ENCODE results near the gene GPATCH2L.

- no peak for TF ChIP-seq CTCF (IDR thresholded peaks at IDR 0.05; ENCODE audit: poor library complexity)
- no peak for TF ChIP-seq EZH2 (IDR thresholded peaks at IDR 0.05; ENCODE audit: borderline replicate concordance)
Measured at GRCh38 chr14:76129851-76130576, 21.7 kb upstream of the GPATCH2L start.

All from hepatocyte (in vitro differentiated cells).